Stimulated activated CD4-positive, alpha-beta T cell treated with anti-CD3 and anti-CD28 coated beads, TNF-alpha, amount 100 ng/mL, for 48 hours (primary cell): ENCODE data around the gene GDPGP1.
"Not testable (repeated sequence)": the region's sequence is repeated elsewhere in the genome, so short reads cannot be mapped to it uniquely, and the experiment has no call there.

Experiments
- DNase-seq, 3 donors: peaks; one replicate each; pipeline ENCODE4 v3.0.0-alpha.2; 2020; ENCODE audit warnings: low read depth in 3 of 3

GDPGP1 gene

DNA sequence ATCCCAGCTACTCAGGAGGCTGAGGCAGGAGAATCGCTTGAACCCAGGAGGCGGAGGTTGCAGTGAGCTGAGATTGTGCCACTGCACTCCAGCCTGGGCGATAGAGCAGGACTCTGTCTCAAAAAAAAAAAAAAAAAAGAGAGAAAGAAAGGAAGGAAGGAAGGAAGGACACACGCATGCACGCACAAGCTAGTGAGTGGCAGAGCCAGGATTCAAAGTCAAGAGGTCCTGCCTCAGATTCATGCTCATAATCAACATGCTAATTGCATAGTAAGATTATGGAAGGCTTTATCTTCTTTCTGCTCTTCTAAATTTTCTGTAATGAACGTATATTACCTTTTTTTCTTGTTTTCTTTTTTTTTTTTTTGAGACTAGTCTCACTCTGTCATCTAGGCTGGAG is 26.7 kb downstream of the GDPGP1 start:
- not testable (repeated sequence) for DNase-seq

DNA sequence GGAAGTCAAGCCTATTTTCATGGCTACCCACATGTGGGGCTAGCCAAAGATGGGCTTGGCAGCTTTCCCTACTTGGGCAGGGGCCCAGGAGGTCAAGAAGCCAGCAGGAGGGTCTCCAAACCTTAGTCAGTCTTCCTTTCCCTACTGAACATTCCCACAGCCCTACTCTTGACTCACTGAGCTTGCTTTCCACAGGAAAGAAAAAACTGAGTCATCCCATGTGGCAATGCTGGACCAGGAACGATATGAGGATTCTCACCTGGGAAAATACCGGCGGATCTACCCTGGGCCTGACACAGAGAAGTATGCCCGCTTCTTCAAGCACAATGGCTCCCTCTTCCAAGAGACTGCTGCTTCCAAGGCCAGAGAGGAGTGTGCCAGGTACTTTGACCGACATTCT is 27.8 kb downstream of the GDPGP1 start:
- DNase-seq: no peak

DNA sequence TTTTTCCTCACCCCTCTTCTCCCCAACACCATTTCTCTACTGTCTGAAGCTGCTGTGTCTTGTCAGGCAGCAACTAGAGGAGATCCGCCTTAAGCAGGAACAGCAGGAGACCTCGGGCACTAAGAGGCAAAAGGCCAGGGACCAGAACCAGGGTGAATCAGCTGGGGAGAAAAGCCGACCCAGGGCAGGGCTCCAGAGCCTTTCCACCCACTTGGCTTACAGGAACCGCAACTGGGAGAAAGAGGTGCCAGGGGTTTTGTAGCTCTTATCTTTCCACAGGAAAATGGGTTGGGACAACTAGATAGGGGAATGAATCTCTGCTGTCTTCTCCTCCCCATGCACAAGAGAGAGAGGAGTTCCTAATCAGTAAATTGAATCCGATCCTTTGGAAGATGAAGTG is 28.4 kb downstream of the GDPGP1 start:
- DNase-seq: no peak

DNA sequence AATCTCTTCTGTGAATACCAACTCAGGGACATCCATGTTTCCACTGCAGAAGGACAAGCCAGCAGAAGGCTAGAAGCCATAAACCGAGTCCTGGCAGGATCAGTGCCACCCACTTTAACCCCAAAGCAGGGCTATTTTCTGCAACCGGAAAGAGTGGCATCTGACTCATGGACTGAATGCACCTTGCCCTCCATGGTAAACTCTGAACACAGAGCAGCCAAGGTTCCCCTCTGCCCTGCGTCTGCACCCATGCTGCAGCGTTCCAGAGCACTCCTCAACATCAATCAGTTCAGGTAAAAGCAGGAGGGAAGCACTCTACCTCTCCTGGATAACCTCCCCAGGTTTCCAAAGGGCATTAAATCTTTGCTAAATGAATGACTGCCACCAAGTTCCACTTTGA is 30.7 kb downstream of the GDPGP1 start:
- DNase-seq: peak in 2 of 3 donors; percentile 2 to 11

DNA sequence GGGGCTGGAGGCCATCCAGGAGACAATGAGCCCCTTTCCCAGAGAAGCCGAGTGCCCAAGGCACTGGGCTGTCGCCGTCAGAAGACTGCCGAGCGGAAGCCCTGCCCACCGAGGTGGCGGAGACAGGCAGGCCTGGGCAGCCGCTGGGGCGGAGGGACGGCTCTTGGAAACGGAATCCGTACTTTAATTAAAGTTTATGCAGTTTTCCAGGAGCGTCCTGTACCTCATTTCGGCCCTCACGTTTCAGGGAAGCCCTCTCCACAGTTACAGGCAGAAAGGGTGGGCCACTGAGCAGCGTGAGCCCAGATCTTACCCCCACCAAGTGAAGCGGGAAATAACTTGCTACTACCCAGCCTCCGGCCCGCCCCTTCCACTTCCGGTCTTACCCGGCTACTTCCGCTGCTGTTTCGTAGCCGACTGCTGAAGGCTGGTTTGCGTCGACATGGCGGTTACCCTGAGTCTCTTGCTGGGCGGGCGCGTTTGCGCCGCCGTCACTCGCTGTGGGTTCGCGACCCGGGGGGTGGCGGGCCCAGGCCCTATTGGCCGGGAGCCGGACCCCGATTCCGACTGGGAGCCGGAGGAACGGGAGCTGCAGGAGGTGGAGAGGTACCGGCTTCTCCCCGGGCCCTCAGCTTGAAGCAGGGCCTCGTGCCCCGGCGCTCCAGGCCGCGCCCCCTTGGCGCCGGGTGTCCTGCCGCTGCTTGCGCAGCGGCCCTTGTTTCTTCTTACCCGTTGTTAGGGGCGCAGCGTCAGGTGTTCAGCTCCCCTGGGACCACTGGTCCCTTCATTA is 31.5 kb downstream of the GDPGP1 start, which contains the start of gene NGRN:
NGRN (plus strand) TSS at position 402 of the 790 bp plus-strand sequence; CDS start at position 443, 41 bp downstream.
- peak; percentile 82 to 92 (median 85) for DNase-seq

DNA sequence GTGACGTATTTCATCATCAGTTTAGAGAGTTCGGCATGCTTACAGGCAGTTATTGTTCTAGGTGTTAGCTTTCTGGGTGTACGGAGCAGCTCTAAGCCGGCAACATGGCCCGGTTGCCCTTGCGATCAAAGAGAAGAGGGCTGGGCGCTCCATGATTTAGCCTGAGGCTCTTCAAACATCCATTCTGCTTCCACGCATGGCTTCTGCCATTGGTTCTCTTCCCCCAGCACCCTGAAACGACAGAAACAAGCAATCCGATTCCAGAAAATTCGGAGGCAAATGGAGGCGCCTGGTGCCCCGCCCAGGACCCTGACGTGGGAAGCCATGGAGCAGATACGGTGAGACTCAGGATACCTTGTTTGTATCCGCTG is 32.0 kb downstream of the GDPGP1 start:
- DNase-seq: peak; percentile 12 to 44 (median 14)

DNA sequence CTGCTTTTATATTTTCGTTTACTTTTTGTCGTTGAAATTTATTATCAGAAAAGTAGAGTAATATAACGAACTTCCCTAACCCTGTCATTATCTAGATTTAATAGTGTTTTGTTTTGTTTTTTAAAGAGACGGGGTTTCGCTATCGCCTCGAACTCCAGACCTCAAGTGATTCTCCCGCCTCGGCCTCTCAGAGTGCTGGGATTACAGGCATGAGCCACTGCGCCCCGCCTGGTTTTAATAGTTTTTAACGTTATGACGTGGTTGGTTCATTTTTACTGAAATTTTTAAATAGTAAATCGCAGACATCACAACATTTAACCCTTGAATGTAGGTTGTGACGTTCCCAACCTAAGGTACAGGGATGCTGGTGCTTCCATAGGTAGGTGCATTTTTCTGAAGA is 32.5 kb downstream of the GDPGP1 start:
- no peak for DNase-seq

DNA sequence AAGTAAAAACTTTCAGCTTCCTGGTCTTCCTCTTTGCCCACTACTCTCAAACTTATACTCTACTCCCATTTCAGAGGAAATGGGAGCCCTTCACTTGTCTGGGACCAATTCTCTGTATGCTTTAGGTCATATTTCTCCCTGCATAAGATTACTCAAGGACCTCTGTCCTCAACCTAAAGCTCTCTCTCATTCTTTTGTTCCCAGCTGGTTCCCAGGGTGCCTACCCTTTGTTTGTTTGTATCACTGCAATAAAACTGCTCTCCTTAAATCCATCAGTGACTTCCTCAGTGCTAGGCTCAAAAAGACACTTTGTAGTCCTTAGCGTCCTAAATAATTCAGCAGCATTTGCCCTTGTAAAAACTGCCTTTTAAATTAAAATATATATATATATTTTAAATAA is 34.4 kb downstream of the GDPGP1 start:
- no peak for DNase-seq

DNA sequence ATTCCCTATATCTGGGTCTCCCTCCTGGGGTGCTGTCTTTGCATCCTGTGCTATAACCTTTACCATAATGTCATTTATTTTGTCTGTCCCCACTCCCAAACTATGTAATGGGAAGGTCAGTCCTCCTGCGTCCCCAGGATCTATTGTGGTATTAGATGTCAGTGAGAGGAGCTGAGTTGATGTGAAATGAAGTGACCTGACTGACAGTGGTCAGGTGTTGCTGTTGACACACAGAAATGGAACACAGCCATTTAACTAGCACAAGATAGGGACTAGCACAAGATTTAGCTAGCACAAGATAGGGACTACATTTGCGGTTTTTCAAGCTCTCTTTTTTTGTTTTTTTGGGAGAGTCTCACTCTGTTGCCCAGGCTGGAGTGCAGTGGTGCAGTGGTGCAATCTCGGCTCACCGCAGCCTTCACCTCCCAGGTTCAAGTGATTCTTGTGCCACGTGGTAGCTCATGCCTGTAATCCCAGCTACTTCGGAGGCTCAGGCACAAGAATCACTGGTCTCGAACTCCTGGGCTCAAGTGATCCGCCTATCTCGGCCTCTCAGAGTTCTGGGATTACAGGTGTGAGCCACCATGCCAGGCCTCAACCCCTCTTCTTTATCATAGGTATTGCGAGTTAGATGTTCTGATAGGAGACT is 36.6 kb downstream of the GDPGP1 start:
- no peak for DNase-seq

DNA sequence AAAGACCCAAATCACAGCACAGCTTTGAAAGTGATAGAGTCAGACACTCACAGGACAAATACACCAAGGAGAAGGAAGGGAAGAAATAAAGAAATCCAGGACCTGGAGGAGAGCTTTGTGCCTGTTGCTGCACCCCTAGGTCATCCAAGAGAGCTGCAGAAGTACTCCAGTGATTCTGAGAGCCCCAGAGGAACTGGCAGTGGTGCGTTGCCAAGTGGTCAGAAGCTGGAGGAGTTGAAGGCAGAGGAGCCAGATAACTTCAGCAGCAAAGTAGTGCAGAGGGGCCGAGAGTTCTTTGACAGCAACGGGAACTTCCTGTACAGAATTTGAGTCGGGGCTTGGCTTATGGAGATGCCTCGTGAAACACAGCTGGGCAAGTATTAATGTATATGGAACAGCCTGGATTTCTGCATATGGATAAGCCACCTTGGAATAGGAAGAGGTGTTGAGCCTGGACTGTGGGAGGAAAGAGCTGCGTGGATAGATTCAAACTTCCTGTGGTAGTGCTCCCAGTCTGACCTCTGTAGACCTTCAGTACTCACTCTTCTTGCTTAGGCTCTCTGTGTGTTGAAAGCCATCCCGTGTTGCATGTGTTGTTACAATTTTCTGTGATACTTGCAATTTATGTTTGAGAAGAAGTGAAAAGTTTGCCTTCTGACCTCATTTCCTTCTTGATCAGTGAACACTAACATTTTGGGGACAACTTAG is 37.6 kb downstream of the GDPGP1 start:
- no peak for DNase-seq

DNA sequence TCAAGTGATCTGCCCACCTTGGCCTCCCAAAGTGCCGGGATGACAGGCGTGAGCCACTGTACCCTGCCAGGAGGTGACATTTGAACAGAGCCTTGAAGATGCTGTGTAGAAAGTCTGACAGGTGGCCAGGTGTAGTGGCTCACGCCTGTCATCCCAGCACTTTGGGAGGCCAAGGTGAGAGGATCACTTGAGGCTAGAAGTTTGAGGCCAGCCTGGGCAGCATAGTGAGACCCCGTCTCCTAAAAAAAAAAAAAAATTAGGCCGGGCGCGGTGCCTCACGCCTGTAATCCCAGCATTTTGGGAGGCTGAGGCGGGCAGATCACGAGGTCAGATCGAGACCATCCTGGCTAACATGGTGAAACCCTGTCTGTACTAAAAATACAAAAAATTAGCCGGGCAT is 44.5 kb downstream of the GDPGP1 start:
- not testable (repeated sequence) for DNase-seq

DNA sequence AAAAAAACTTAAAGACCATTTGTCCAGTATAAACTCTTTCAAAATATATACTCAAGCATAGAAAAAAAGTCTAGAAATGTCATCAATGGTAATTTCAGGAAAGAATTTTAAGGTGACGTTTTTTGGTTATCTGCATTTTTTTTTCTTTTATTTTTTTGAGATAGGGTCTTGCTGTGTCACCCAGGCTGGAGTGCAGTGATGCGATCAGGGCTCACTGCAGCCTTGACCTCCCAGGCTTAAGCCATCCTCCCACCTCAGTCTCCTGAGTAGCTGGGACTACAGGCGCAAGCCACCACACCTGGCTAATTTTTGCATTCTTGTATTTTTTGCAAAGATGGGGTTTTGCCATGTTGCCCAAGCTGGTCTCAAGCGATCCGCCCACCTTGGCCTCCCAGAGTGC is 46.7 kb downstream of the GDPGP1 start:
- not testable (repeated sequence) for DNase-seq

DNA sequence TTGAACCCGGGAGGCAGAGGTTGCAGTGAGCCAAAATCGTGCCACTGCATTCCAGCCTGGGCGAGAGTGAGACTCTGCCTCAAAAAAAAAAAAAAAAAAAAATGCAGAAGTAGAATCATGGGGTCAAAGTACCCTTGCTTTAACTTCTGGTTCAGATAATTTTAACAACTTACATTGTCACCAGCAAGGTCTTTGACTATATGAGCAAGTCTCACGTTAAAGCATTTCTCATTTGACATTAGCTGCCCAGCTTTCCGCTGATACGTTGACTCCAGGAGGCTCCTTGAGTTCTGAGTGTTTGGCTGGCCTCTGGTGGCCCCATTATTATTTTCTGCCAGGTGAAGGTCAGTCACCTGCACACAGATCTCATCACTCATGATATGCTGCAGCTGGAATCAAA is 47.6 kb downstream of the GDPGP1 start:
- DNase-seq: not testable (repeated sequence)

DNA sequence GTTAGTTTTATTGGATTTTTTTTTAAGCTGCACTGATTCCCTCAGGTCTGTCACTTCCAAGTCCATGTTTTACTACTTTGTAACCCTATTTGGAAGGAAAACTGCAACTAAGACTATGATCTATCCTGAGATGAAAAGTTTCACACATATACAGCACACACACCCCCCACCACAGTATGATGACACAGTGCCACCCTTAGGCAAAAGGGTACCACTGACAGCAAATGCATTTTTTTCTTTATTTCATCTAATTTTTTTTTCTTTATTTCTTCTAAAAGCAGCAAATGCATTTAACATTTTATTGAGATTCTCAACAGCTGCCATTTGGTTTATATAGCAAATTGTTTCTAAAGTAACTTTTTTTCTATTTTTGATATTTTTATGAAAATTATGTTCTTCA is 52.7 kb downstream of the GDPGP1 start:
- DNase-seq: peak in 1 of 3 donors; percentile 32

DNA sequence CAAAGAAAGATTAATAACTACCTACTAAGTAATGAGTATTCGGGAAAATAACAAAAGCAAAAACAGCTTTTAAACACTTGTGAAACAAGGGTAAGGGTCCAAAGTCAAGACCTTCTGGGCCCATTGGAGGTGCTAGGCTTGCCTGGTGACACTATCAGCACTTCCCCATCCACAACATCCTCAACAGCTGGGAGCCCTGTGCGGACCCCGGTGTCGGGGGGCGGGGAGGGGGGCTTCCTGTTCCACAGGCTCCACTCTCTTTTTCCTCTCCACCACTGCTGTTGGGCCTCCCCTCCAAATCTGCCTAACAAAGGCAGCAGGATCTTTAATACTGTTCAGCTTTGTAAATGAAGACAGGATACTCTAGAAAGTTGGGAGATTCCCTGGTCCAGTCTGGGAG is 53.1 kb downstream of the GDPGP1 start:
- DNase-seq: no peak

DNA sequence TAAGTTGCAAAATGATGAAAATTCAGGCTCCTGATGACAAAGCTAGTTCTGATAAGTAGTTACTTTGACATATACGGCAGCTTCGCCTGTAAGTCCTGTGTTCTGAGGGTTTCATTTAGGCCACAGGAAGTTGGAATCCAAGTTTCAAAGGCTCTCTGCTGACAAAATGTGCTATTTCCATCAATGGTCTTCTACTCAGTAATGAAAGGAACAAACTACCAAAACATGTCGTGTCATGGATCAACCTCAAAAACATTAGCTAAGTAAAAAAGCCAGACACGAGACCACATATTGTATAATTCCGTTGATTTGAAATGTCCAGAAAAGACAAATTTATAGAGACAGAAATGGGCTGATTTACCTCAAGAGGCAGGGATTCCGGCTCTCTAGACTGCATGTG is 53.9 kb downstream of the GDPGP1 start:
- DNase-seq: no peak

DNA sequence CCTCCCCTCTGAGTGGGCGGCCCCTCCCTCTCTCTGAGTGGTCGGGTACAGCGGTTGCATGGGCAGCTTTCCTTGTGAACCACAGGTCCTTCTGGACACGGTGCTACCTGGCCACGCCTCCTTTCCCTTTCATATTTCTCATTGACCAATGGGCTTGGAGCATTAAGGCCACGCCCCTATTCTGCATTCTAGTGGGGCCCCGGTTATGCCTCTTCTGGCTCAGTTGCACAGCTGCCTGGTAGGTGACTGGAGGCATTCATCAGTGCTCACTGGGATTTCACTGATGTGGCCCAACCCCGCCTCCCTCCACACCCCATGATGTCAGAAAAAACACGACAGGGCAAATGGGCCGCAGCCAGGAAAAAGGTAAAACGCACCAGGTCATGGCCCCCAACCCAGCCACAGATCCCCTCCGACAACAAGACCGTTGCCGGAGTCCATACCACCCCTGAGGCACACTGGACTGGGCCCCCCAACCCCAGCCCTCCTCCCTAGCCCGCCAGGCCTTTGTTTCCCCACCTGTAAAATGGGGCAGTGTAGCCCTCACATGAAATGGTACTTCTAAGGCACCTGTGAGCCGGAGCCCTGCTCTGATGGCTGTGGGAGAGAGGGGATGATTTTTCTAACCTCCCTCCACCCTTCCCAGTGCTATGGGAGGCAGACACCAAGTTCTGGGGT is 57.8 kb downstream of the GDPGP1 start:
- peak in 1 of 3 donors; percentile 8 for DNase-seq

DNA sequence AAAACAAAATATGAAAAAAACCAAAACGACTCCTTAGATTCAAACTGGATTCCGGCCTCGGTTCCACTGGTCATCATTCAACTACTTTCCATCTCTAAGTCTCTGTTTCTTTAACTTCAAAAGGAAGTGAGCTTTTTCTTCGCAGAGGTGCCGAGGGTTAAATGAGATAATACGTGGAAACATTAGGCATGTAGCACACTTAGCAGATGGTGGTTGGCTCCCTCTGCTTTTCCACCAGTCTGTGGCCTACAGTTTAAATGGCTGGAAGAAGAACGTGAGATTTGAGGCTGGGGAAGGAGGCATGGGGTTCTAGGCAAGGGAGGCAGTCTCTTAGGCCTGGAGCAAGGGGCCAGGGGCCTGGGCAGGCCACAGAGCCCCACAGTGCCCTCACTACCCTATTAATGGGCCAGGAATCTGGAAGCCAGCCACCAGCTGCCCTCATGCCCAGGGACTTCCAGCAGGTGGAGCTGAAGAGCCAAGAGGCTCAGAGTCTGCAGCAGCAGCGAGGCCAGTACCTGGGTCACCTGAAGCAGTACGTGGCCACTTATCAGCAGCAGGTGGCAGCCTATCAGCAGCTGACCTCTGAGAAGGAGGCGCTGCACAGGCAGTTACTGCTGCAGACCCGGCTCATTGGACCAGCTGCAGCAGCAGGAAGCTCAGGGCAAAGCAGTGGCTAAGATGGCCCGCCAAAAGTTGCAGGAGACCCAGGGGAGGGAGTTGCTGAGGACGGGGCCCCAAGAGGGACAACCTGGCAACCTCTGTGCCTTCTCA is 59.2 kb downstream of the GDPGP1 start:
- DNase-seq: peak; percentile 50 to 80 (median 62)

DNA sequence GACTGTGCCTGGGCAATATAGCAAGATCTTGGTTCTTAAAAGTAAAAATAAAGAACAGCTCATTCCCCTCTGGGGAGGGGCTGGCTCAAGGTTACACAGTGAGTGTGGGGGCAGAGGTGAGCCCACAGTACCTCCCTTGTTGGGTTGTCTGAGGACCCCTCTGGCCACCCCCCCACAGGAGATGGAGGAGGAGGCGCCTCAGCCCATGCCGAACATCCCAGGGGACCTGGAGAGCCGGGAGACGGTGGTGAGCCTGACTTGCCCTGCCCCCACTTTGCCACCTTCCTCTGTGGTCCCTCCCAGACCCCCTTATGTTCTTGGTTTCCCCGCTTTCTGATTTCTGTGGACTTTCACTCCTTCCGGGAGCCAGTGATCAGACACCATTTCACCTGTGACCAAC is 60.1 kb downstream of the GDPGP1 start:
- no peak for DNase-seq

DNA sequence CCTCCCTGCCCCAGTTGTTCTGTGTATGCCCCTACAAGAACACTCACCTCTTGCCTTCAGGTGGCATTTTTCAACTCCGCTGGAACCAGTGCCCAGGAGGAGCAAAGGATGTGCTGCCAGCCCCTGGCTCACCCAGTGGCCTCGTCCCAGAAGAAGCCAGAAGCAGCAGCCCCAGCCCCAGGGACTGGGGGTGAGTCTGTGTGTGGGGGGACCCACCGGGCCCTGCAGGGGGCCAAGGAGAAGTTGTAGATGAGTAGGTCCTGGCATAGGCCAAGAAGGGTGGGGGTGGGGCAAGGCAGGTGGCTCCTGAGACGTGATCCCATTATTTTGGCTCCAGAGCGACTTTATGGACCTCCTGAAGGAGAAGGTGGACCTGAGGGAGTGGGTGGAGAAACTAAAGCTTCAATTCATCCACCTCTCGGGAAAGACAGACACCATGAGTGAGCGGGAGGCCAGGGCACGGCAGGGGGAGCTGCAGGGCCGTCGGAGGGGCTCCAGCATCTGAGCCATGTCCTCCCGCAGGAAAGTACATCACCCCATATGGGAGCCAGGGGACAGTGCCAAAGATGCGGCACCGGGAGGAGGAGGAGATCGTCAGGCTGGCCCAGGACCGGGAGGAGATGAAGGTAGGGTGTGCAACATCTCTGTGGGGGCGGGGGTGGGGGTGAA is 60.7 kb downstream of the GDPGP1 start:
- no peak for DNase-seq

DNA sequence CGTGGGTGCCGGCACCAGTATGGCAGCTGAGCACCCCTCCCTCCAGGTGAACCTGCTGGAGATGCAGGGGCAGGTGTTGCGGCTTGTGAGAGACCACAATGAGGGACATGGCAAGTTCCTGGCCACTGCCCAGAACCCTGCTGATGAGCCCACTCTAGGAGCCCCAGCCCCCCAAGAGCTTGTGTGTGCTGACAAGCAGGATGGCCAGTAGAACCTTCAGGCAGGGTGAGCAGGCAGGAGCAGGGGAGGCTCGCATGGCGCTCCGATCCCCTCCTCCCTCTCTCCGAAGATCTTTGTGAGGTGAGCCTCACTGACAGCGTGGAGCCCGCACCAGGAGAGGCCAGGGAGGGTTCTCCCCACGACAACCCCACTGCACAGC is 61.2 kb downstream of the GDPGP1 start:
- no peak for DNase-seq
